Suprapubic skin (tissue), 4 donors: ENCODE measurements around the gene SCAMP1. TPM values are rescaled to one million over a fixed set of nuclear protein-coding genes. Genes with fewer than 3 reads are reported as not detected.

Source experiments
- DNase-seq, 2 donors: peaks; one replicate each; pipeline ENCODE4 v3.0.0-alpha.2; 2019; ENCODE audit warnings: low spot score in 2 of 2
- H3K27ac ChIP-seq: fragments of 200-600 bp; sonication (generic); one replicate; pipeline ENCODE4 v1.5.1; 2019
- H3K27me3 ChIP-seq: fragments of 200-600 bp; sonication (generic); one replicate; pipeline ENCODE4 v1.5.1; 2019
- H3K36me3 ChIP-seq: fragments of 200-600 bp; sonication (generic); one replicate; pipeline ENCODE4 v1.5.1; 2019
- H3K4me1 ChIP-seq: fragments of 200-600 bp; sonication (generic); one replicate; pipeline ENCODE4 v1.5.1; 2019
- H3K4me3 ChIP-seq: fragments of 200-600 bp; sonication (generic); one replicate; pipeline ENCODE4 v1.5.1; 2019; ENCODE audit warnings: mild to moderate bottlenecking
- H3K9me3 ChIP-seq: fragments of 200-600 bp; sonication (generic); one replicate; pipeline ENCODE4 v1.5.1; 2019
- CTCF ChIP-seq, 2 donors: fragments of 200-600 bp in 1 of 2; fragments of 450-650 bp in 1 of 2; sonication (generic) in 1 of 2; IDR thresholded peaks; one replicate each; pipeline ENCODE4 v1.5.1; 2016 to 2019; ENCODE audit warnings: antibody characterized with exemption in 2 of 2, mild to moderate bottlenecking in 1 of 2, moderate library complexity in 1 of 2
- EP300 ChIP-seq: sonication (generic); formaldehyde crosslinking; IDR thresholded peaks from one replicate; pipeline ENCODE4 v1.6.1; 2017; ENCODE audit warnings: antibody characterized with exemption
- POLR2A ChIP-seq, 2 donors: fragments of 450-650 bp; IDR thresholded peaks; one replicate each; pipeline ENCODE4 v1.6.1; 2017; ENCODE audit warnings: antibody characterized with exemption in 2 of 2, mild to moderate bottlenecking in 2 of 2, moderate library complexity in 2 of 2
- POLR2AphosphoS5 ChIP-seq, 3 donors: sonication (generic); formaldehyde crosslinking; IDR thresholded peaks; one replicate each; pipeline ENCODE4 v1.6.1; 2017; ENCODE audit warnings: antibody characterized with exemption in 3 of 3
- WGBS: methylation state at CpG from one replicate; pipeline ENCODE4 v1.1.5; 2018; 5-methylcytosine and 5-hydroxymethylcytosine counted together
- total RNA-seq, 4 donors: library from RNA; depleted of rRNA; stranded (reverse); fragments of >200 nt; gene quantifications; one replicate each; pipeline ENCODE4 v1.1.0, GENCODE V29; 2016

SCAMP1 gene
- total RNA-seq, 4 donors from 2014 or later, result 21.2 to 34.6 (median 29.4) TPM

DNA sequence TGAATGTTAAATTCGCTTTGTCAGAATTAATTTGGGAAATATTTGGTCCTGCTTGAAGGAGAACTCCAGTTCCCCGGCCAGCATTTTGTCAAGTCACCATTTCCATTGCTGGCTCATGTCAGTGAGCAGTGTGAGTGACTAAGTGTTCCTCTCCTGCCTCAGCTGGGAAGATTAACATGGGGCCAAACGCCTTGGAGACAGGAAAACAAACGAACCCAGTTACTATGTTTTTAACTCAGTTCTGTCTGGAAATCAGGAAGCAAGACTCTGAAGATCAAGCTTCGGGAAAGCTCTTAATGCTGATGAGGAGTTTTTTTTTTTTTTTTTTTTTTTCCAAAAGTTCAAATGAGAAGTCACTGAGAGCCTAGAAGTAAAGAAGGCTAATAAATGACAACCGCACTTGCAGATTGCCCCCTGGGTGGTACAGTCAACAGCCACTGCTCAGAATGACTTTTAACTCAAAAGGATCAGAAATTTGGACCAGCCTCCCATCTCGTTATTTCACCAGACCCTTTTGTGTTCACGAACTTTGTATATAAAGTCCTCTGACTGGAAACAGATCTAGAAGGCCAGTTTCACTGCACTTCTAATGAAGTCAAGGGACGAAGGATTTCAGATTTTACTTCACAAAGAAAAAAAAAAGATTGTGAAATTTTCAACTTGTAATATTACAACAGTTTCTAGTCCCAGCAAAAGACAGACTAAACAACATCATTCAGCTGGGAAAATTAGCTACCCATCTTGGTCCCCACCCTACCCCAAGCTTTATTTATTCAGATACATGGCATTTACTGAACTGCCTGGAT, 166.8 kb downstream of the SCAMP1 start:
- TF ChIP-seq EP300 (no peak), CTCF (IDR thresholded peaks at IDR 0.05) (no peak), POLR2AphosphoS5 (IDR thresholded peaks at IDR 0.05) (peak in 2 of 3 donors; percentile 39 to 44), POLR2A (IDR thresholded peaks at IDR 0.05) (peak in 1 of 2 donors; percentile 11)
- Histone ChIP-seq H3K4me1 (peaks cover 44% of the 10 kb centered on the region), H3K27me3 (no peaks in the 10 kb centered on the region), H3K36me3 (no peaks in the 10 kb centered on the region), H3K9me3 (no peaks in the 10 kb centered on the region), H3K27ac (peak overlapping the region; percentile 80), H3K4me3 (no peak overlapping the region)
- 25% methylated on average over 9 of the region's 9 CpGs for WGBS
- DNase-seq, result peak in 1 of 2 donors; percentile 87

DNA sequence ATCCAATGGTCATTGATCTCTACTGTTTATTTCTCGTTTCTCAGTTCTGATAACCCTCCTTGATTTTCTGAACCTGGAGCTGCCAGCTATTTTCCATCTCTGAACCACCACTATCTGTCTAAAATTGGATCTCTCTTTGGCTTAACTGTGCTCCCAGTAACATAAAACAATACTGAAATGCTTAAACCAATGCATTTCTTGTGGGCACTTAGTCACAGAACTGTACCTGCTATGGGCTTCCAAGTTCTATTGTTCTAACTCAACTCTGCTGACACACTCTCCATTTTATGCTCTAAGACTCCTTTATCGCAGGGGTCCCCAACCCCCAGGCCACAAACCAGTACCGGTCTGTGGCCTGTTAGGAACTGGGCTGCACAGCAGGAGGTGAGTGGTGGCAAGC, 167.5 kb downstream of the SCAMP1 start:
- WGBS, result 90% methylated on average over 3 of the region's 3 CpGs
- no peaks in the 10 kb centered on the region for H3K27me3 ChIP-seq
- no peak for TF ChIP-seq CTCF (IDR thresholded peaks at IDR 0.05)
- TF ChIP-seq EP300, result no peak
- TF ChIP-seq POLR2AphosphoS5 (IDR thresholded peaks at IDR 0.05), result no peak
- TF ChIP-seq POLR2A (IDR thresholded peaks at IDR 0.05), result no peak
- no peak for DNase-seq
- H3K36me3 ChIP-seq, result no peaks in the 10 kb centered on the region
- peaks cover 44% of the 10 kb centered on the region for H3K4me1 ChIP-seq
- no peak overlapping the region for H3K4me3 ChIP-seq
- H3K27ac ChIP-seq, result peak overlapping the region; percentile 80
- no peaks in the 10 kb centered on the region for H3K9me3 ChIP-seq

Other genes with a start within 250 kb of the SCAMP1 start
- gene AP3B1, start 65.9 kb upstream of the SCAMP1 start, total RNA-seq, result 10 to 100 TPM; 32.2 to 44.0 (median 33.1) TPM